ENCODE results near the gene ATF4.

Gene ATF4

GRCh38 chr22:39556970-39557841, 36.8 kb downstream of the ATF4 start:
- DNase-seq (ENCODE audit: low read depth, low spot score) = peak; percentile 46

GRCh38 chr22:39558254-39558727, 37.9 kb downstream of the ATF4 start:
- DNase-seq (ENCODE audit: low read depth, low spot score) = no peak

- no peak for DNase-seq (ENCODE audit: low read depth, low spot score)
Observed at GRCh38 chr22:39558950-39559349, 38.6 kb downstream of the ATF4 start.

DNA sequence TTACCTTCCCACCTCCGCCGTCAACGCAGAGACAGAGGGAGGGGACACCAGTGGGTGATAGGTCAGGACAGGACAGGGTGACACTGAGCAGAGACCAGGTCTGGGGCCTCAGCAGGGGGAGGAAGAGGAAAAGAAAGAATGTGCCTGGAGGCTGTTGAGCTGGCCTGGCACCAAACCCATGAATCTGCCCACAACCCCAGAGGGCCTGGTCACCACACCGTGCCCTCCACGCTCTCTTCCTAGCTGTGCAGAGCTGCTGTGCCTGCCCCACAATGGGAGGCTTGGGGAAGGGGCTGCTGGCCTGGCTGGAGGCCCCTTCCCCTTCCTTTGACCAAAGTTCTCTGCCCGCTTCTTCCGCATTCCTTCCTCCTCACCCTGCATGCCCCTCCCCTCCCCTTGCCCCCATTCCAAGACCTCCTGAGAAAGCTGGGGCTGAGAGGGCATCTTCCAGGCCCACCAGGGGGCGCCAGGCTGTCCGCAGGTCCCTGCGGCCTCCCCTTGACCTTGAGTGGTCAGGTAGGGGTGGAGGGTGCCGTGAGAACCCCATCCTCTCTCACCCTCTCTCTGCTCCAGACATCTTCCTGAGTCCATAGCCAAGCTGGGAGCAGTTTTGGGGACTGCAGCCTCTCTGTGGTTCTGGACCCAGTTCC, 39.2 kb downstream of the ATF4 start:
- peak; percentile 45 for DNase-seq (ENCODE audit: low read depth, low spot score)

- no peak for DNase-seq (ENCODE audit: low read depth, low spot score)
Observed at GRCh38 chr22:39560127-39560526, 39.8 kb downstream of the ATF4 start.

DNA sequence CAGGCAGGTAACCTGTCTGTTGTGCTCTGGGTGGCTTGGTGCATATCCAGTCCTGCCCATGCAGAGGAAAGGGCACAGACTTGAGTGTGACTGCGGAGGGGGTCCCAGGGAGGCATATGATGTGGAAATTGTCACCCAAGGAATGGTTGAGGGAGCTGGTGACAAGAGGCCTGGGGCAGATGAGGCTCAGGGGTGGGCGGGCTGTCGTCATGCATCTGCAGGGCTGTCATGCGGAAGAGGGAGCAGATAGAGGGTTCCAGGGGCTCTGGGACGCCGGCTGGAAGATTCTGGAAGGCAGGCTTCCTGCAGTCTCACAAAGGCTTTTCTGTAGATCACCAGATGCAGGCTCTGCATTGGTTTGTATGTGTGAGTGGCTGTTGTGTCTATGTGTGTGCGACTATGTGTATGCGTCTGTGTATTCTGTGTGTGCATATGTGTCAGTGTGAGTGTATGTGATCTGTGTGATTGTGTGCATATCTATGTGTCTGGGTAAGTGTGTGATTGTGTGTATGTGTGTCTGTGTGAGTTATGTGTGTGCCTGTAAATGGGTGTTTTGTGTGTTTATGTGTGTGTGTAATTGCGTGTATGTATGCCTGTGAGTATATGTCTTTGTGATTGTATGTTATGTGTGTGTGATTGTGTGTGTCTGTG, 42.6 kb downstream of the ATF4 start:
- no peak for DNase-seq (ENCODE audit: low read depth, low spot score)

DNA sequence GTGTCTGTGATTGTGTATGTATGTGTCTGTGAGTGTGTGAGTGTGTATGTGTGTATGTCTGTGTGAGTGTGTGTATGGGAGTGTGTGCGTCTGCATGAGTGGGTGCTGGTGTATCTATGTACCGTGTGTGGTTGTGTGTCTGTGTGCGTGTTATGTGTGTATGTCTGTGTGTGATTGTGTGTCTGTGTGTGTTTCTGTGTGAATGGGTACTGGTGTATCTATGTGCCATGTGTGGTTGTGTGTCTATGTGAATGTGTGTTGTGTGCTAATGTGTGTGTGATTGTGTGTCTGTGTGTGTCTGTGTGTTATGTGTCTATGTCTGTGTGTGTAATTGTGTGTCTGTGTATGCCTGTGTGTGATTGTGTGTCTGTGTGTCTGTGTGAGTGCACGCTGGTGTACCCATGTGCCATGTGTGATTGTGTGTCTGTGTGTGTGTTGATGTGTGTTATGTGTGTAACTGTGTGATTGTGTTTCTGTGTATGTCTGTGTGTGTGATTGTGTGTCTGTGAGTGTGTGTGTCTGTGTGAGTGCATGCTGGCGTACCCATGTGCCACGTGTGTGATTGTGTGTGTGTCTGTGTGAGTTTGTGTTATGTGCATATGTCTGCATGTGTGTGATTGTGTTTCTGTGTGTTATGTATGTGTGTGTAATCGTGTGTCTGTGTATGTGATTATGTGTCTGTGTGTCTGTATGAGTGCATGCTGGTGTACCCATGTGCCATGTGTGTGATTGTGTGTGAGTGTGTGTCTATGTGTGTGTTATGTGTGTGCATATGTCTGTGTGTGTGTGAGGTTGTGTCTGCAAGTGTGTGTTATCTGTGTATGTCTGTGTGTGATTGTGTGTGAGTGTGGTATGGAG, 43.4 kb downstream of the ATF4 start:
- no peak for DNase-seq (ENCODE audit: low read depth, low spot score)

DNA sequence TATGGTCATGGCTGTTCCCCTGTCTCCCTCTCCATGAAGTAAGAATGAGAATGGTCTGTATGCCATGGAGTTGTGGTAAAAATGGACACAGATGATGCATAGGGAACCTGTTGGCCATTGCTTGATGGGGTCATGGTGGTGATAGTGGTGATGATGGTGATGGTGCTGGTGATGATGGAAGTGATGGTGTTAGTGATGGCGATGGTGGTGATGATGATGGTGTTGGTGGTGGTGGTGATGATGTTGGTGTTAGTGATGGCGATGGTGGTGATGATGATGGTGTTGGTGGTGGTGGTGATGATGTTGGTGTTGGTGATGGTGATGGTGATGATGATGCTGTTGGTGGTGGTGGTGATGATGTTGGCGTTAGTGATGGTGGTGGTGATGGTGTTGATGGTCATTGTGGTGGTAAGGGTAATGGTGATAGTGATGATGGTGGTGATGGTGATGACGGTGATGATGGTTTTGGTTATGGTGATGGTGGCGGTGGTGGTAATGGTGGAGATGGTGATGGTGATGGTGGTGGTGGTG, 45.1 kb downstream of the ATF4 start:
- no peak for DNase-seq (ENCODE audit: low read depth, low spot score)

GRCh38 chr22:39567135-39567946, 47.0 kb downstream of the ATF4 start:
- no peak for DNase-seq (ENCODE audit: low read depth, low spot score)

GRCh38 chr22:39568278-39568981, 48.1 kb downstream of the ATF4 start:
- DNase-seq (ENCODE audit: low read depth, low spot score) = no peak

DNA sequence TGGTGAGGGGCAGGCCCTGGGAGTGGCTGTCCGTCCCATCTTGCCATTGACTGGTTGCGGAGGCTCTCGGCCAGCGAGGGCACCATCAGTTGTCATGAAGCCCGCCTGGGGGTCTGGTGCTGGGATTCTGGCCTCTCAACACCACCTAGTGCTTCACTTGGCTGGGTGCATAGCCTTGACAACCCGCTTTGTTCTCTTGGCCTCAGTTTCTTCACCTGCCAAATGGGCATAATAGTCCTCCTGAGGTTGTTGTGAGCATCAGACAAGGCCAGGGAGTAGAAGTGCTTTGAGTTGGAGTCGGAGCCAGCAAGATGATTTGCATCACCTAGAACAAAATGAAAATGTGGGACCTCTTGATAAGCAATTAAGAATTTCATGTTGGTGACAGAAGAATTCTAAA, 48.7 kb downstream of the ATF4 start:
- DNase-seq (ENCODE audit: low read depth, low spot score) = no peak

- no peak for DNase-seq (ENCODE audit: low read depth, low spot score)
Observed at GRCh38 chr22:39570226-39570625, 49.9 kb downstream of the ATF4 start.

DNA sequence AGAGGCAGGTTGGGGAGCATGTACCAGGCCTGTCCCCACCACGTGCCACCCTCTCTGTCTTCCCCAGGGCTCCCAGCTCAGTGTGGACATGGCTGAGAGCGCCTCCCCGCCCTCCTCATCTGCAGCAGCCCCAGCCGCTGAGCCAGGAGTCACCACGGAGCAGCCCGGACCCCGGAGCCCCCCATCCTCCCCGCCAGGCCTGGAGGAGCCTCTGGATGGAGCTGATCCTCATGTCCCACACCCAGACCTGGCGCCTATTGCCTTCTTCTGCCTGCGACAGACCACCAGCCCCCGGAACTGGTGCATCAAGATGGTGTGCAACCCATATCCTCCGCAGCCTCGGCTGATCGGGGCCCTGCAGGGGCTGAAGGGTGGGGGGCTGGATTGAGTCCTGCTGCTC, 50.3 kb downstream of the ATF4 start, which contains the start of gene CACNA1I:
TSS of gene CACNA1I (plus strand) at position 89 of the 400 bp plus-strand sequence. CDS start at position 89, 0 bp downstream.
- DNase-seq (ENCODE audit: low read depth, low spot score) = no peak

- DNase-seq (ENCODE audit: low read depth, low spot score) = no peak
Observed at GRCh38 chr22:39571538-39571937, 51.2 kb downstream of the ATF4 start.
